ENCODE results near the gene ASB8. TPM values are rescaled to one million over a fixed set of nuclear protein-coding genes. Genes with fewer than 3 reads are reported as not detected.

Gene ASB8
- polyA plus RNA-seq, 2 of the 4 experiments (the other 2 are of a cell fraction) = 16.2 to 25.6 TPM

DNA sequence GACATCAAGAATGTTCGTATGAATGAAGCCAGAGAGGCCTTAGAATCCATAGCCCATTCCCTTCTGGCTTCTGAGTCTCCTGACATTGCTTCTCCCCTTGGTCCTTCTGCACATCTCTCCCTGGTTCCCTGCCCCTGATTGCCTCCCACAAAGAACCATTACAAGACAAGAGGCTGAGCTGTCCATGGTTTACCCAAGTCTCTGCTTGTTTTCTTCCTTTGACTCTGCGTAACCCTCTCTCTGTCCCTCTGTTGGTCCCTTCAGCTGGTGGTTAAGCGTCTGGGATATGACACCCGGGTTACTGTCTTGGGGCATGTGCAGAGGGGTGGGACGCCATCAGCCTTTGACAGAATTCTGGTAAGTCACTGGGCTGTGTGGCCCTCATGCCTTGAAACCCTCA is 22.3 kb downstream of the ASB8 start:
- ChIA-PET POLR2A (no interaction called here), CTCF (no interaction called here)
- FAIRE-seq (no peak), ATAC-seq (no peak), DNase-seq (ENCODE audit: low read depth in 1 of 2, low spot score in 1 of 2) (no peak)
- no peaks in the 10 kb centered on the region for H3K9me3 ChIP-seq
- no peak overlapping the region for H3K4me3 ChIP-seq
- H3K27ac ChIP-seq = no peak overlapping the region
- TF ChIP-seq GATA3 (IDR thresholded peaks at IDR 0.05; ENCODE audit: borderline replicate concordance) (no peak), NPAS2 (CRISPR knock-in tag; IDR thresholded peaks at IDR 0.05; ENCODE audit: borderline replicate concordance) (no peak), BHLHE40 (IDR thresholded peaks at IDR 0.05; ENCODE audit: low read depth, low read length) (no peak), POLR2AphosphoS2 (conservative IDR thresholded peaks at IDR 0.05; ENCODE audit: low read length) (no peak), HEYL (CRISPR knock-in tag; IDR thresholded peaks at IDR 0.05) (no peak), SMC3 (IDR thresholded peaks at IDR 0.05) (no peak), EHMT2 (IDR thresholded peaks at IDR 0.05; ENCODE audit: low read depth) (no peak), CHD4 (IDR thresholded peaks at IDR 0.05; ENCODE audit: borderline replicate concordance) (no peak), HOXB13 (CRISPR knock-in tag; IDR thresholded peaks at IDR 0.05; ENCODE audit: low read depth) (no peak), TP53 (CRISPR knock-in tag; IDR thresholded peaks at IDR 0.05) (no peak), ZC3H11A (IDR thresholded peaks at IDR 0.05) (no peak), CEBPB (IDR thresholded peaks at IDR 0.05) (no peak), CHD2 (IDR thresholded peaks at IDR 0.05; ENCODE audit: low read length, partially characterized antibody) (no peak), RNF2 (IDR thresholded peaks at IDR 0.05; ENCODE audit: borderline replicate concordance, low read depth) (no peak), MYC (IDR thresholded peaks at IDR 0.05; ENCODE audit: borderline replicate concordance, low read length) (no peak), ZSCAN20 (CRISPR knock-in tag; IDR thresholded peaks at IDR 0.05) (no peak)
- TF ChIP-seq, protein P1, sequence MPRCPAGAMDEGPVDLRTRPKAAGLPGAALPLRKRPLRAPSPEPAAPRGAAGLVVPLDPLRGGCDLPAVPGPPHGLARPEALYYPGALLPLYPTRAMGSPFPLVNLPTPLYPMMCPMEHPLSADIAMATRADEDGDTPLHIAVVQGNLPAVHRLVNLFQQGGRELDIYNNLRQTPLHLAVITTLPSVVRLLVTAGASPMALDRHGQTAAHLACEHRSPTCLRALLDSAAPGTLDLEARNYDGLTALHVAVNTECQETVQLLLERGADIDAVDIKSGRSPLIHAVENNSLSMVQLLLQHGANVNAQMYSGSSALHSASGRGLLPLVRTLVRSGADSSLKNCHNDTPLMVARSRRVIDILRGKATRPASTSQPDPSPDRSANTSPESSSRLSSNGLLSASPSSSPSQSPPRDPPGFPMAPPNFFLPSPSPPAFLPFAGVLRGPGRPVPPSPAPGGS (IDR thresholded peaks at IDR 0.05) = no peak
- TF ChIP-seq, protein P2, sequence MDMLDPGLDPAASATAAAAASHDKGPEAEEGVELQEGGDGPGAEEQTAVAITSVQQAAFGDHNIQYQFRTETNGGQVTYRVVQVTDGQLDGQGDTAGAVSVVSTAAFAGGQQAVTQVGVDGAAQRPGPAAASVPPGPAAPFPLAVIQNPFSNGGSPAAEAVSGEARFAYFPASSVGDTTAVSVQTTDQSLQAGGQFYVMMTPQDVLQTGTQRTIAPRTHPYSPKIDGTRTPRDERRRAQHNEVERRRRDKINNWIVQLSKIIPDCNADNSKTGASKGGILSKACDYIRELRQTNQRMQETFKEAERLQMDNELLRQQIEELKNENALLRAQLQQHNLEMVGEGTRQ (IDR thresholded peaks at IDR 0.05) = no peak
- TF ChIP-seq, protein P3, sequence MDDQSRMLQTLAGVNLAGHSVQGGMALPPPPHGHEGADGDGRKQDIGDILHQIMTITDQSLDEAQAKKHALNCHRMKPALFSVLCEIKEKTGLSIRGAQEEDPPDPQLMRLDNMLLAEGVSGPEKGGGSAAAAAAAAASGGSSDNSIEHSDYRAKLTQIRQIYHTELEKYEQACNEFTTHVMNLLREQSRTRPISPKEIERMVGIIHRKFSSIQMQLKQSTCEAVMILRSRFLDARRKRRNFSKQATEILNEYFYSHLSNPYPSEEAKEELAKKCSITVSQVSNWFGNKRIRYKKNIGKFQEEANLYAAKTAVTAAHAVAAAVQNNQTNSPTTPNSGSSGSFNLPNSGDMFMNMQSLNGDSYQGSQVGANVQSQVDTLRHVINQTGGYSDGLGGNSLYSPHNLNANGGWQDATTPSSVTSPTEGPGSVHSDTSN (IDR thresholded peaks at IDR 0.05) = no peak
- WGBS (ENCODE audit: missing lambda C conversion rate) = 90% methylated on average over 5 of the region's 5 CpGs
- H3K4me1 ChIP-seq = no peaks in the 10 kb centered on the region
- H3K4me2 ChIP-seq = no peak overlapping the region

DNA sequence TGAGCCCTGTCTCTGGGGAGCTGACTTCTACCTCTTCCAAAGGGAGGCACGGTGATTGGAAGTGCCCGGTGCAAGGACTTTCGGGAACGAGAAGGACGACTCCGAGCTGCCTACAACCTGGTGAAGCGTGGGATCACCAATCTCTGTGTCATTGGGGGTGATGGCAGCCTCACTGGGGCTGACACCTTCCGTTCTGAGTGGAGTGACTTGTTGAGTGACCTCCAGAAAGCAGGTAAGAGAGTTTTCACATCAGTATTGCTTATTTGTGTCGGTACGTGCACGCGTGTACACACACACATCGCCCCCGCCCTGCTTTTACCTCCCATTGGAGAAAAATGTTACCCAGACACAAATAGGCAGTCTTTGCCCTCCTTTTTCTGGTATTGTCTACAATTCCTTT is 24.5 kb downstream of the ASB8 start:
- FAIRE-seq = no peak
- DNase-seq (ENCODE audit: low read depth in 1 of 2, low spot score in 1 of 2) = no peak
- no peaks in the 10 kb centered on the region for H3K4me1 ChIP-seq
- ChIA-PET POLR2A (no interaction called here), CTCF (interaction anchor here (0.9 kb wide), 1 partner anchor 8 kb away, joined by 3 read pairs; no protein-coding TSS in a partner anchor)
- ATAC-seq = no peak
- H3K4me2 ChIP-seq = no peak overlapping the region
- no peak overlapping the region for H3K27ac ChIP-seq
- no peaks in the 10 kb centered on the region for H3K9me3 ChIP-seq
- no peak overlapping the region for H3K4me3 ChIP-seq
- TF ChIP-seq FOSL2 (IDR thresholded peaks at IDR 0.05) (no peak), FOSL2 (CRISPR knock-in tag; IDR thresholded peaks at IDR 0.05) (no peak), CEBPB (IDR thresholded peaks at IDR 0.05) (no peak), CBX8 (IDR thresholded peaks at IDR 0.05) (no peak), BHLHE40 (IDR thresholded peaks at IDR 0.05; ENCODE audit: low read depth, low read length) (no peak), NFE2L2 (conservative IDR thresholded peaks at IDR 0.05; ENCODE audit: low read length) (no peak), POLR2A (IDR thresholded peaks at IDR 0.05; ENCODE audit: low read length) (no peak), ZSCAN20 (CRISPR knock-in tag; IDR thresholded peaks at IDR 0.05) (no peak), SMC3 (IDR thresholded peaks at IDR 0.05) (no peak)
- TF ChIP-seq, protein P2 (IDR thresholded peaks at IDR 0.05) = no peak
- TF ChIP-seq, protein P4, sequence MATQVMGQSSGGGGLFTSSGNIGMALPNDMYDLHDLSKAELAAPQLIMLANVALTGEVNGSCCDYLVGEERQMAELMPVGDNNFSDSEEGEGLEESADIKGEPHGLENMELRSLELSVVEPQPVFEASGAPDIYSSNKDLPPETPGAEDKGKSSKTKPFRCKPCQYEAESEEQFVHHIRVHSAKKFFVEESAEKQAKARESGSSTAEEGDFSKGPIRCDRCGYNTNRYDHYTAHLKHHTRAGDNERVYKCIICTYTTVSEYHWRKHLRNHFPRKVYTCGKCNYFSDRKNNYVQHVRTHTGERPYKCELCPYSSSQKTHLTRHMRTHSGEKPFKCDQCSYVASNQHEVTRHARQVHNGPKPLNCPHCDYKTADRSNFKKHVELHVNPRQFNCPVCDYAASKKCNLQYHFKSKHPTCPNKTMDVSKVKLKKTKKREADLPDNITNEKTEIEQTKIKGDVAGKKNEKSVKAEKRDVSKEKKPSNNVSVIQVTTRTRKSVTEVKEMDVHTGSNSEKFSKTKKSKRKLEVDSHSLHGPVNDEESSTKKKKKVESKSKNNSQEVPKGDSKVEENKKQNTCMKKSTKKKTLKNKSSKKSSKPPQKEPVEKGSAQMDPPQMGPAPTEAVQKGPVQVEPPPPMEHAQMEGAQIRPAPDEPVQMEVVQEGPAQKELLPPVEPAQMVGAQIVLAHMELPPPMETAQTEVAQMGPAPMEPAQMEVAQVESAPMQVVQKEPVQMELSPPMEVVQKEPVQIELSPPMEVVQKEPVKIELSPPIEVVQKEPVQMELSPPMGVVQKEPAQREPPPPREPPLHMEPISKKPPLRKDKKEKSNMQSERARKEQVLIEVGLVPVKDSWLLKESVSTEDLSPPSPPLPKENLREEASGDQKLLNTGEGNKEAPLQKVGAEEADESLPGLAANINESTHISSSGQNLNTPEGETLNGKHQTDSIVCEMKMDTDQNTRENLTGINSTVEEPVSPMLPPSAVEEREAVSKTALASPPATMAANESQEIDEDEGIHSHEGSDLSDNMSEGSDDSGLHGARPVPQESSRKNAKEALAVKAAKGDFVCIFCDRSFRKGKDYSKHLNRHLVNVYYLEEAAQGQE (IDR thresholded peaks at IDR 0.05) = no peak
- WGBS (ENCODE audit: missing lambda C conversion rate) = 92% methylated on average over 14 of the region's 14 CpGs

Measured in A549 (cell line).